Parathyroid adenoma (tissue), 2 donors: ENCODE results near the gene CDH4.

Source experiments
- H2AFZ ChIP-seq: fragments of 300-600 bp; sonication (generic); one replicate; pipeline ENCODE4 v1.7.0; 2017; ENCODE audit warnings: antibody characterized with exemption, mild to moderate bottlenecking
- H3K27ac ChIP-seq: fragments of 300-600 bp; sonication (generic); one replicate; pipeline ENCODE4 v1.7.0; 2017
- H3K27me3 ChIP-seq: fragments of 300-600 bp; sonication (generic); one replicate; pipeline ENCODE4 v1.7.0; 2017; ENCODE audit warnings: low read length; ENCODE audit not compliant: control insufficient read depth, insufficient read depth
- H3K36me3 ChIP-seq: fragments of 300-600 bp; sonication (generic); one replicate; pipeline ENCODE4 v1.7.0; 2017; ENCODE audit warnings: low read length; ENCODE audit not compliant: control insufficient read depth, insufficient read depth
- H3K4me1 ChIP-seq: fragments of 300-600 bp; sonication (generic); one replicate; pipeline ENCODE4 v1.7.0; 2017; ENCODE audit warnings: control low read depth
- H3K4me2 ChIP-seq: fragments of 300-600 bp; sonication (generic); one replicate; pipeline ENCODE4 v1.7.0; 2017; ENCODE audit warnings: low read length
- H3K4me3 ChIP-seq: fragments of 300-600 bp; sonication (generic); one replicate; pipeline ENCODE4 v1.7.0; 2017; ENCODE audit warnings: low read depth, low read length
- H3K79me2 ChIP-seq: fragments of 300-600 bp; sonication (generic); one replicate; pipeline ENCODE4 v1.7.0; 2017; ENCODE audit warnings: control low read depth
- H3K9ac ChIP-seq: fragments of 300-600 bp; sonication (generic); one replicate; pipeline ENCODE4 v1.7.0; 2017; ENCODE audit warnings: mild to moderate bottlenecking
- H3K9me3 ChIP-seq: fragments of 300-600 bp; sonication (generic); one replicate; pipeline ENCODE4 v1.7.0; 2017; ENCODE audit warnings: low read length; ENCODE audit not compliant: control insufficient read depth
- CTCF ChIP-seq: fragments of 300-600 bp; sonication (generic); IDR thresholded peaks from one replicate; pipeline ENCODE4 v1.7.0; 2017; ENCODE audit warnings: antibody characterized with exemption, mild to moderate bottlenecking
- donor health status: primary hyperparathyroidism.

The CDH4 gene

GRCh38 chr20:61252601-61253263, 671 bp downstream of the CDH4 start:
- Histone ChIP-seq H3K9me3 (no peaks in the 10 kb centered on the region), H3K36me3 (no peaks in the 10 kb centered on the region), H3K27me3 (no peaks in the 10 kb centered on the region), H2AFZ (no peak overlapping the region), H3K9ac (no peak overlapping the region), H3K4me3 (no peak overlapping the region), H3K27ac (no peak overlapping the region), H3K4me1 (no peaks in the 10 kb centered on the region), H3K4me2 (peak overlapping the region; percentile 63), H3K79me2 (no peaks in the 10 kb centered on the region)
- TF ChIP-seq CTCF = no peak

DNA sequence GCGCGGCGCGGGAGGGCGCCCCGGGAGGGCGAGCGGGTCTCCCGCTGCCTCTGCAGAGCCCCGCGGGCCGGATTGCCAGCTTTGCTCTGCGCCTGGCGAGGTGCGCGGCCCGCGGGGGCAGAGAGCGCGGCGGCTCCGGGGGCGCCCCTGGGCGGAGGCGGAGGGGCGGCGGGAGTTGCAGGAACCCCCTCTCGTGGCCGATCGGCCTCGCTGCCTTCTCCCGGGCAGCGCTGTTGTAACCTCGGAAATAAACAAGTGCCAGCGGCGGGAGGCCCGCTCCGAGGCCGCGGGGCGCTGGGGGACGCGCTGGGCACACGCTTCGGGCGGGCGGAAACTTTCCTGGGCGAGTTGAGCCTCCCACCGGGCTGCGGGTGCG, 1.2 kb downstream of the CDH4 start:
- no peaks in the 10 kb centered on the region for H3K79me2 ChIP-seq
- H3K9me3 ChIP-seq = no peaks in the 10 kb centered on the region
- H3K9ac ChIP-seq = no peak overlapping the region
- no peaks in the 10 kb centered on the region for H3K27me3 ChIP-seq
- no peak for TF ChIP-seq CTCF
- H3K4me3 ChIP-seq = peak overlapping the region; percentile 43
- no peaks in the 10 kb centered on the region for H3K4me1 ChIP-seq
- H3K4me2 ChIP-seq = peak overlapping the region; percentile 73
- H3K36me3 ChIP-seq = no peaks in the 10 kb centered on the region
- no peak overlapping the region for H3K27ac ChIP-seq
- peak overlapping the region; percentile 73 for H2AFZ ChIP-seq

DNA sequence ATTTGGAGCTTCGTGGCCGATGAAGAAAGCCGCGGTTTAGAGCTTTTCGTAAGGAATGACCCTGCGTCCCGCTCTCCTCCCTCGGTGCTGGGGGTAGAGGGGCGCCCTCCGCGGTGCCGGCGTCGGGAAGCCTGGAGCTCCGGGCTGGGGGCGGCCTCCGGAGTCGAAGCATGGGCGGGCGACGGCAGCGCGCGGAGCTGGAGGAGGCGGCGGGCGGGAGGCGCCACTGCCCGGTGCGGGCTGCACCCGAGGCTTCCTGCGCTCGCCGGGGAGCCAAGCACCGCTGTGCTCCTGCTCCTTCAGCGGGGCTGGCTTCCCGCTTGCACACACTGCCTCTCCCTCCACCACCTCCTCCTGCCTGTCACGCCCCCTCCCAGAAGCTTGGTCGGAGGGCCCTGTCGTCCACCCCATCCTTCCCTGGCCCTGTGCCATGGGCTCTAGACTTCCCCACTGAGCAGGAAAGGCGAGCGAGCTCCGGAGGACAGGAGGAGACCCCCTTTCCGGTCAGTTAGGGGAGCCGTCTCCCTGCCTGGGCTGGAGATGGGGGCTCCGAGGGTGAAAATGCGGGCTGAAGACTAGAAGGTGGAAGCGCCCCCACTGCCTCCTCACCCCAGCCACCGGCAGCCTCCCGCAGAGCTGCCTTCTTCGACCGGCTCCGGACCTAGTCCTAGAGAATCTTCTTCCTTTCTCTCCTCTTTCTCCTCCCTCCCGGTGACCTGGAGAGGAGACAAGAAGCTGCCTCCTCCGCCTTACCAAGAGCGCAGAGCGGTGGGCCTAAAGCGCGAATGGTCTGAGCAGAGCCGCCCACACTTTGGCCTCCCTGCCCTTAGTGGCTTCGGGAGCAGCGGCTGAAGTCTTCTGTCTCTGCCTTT, 1.8 kb downstream of the CDH4 start:
- Histone ChIP-seq H3K27me3 (no peaks in the 10 kb centered on the region), H3K9ac (no peak overlapping the region)

GRCh38 chr20:61254881-61255626, 3.0 kb downstream of the CDH4 start:
- Histone ChIP-seq H3K27me3 (no peaks in the 10 kb centered on the region), H3K4me3 (no peak overlapping the region), H3K4me1 (no peaks in the 10 kb centered on the region), H3K9me3 (no peaks in the 10 kb centered on the region), H3K79me2 (no peaks in the 10 kb centered on the region), H3K36me3 (no peaks in the 10 kb centered on the region), H3K4me2 (no peak overlapping the region), H3K9ac (no peak overlapping the region), H2AFZ (no peak overlapping the region), H3K27ac (no peak overlapping the region)
- TF ChIP-seq CTCF = no peak

More for the DNA sequence above, 1.8 kb downstream of the CDH4 start:
- TF ChIP-seq CTCF = no peak
- Histone ChIP-seq H2AFZ (peak overlapping the region; percentile 73), H3K36me3 (no peaks in the 10 kb centered on the region), H3K4me1 (no peaks in the 10 kb centered on the region), H3K4me3 (peak overlapping the region; percentile 43), H3K79me2 (no peaks in the 10 kb centered on the region), H3K27ac (no peak overlapping the region), H3K9me3 (no peaks in the 10 kb centered on the region), H3K4me2 (peak overlapping the region; percentile 73)
